IMR-90 (cell line): ENCODE data around the gene ZKSCAN8. TPM values are rescaled to one million over a fixed set of nuclear protein-coding genes. Genes with fewer than 3 reads are reported as not detected.

Source experiments
- ATAC-seq: fragments of 200-7000 bp; cut with Tn5 transposase; 2 replicates; pipeline ENCODE4 v1.9.1; 2020; ENCODE audit warnings: low read depth, mild to moderate bottlenecking, moderate library complexity
- BruUV-seq: library from RNA; stranded (reverse); fragments of 400-500 nt; replicated peaks from 2 replicates; lab custom pipeline; 2021; lab: Mats Ljungman, UMichigan
- CTCF ChIA-PET: fragments of 300-600 bp; formaldehyde crosslinking; extraction: SDS; loops from one replicate; lab custom pipeline; 2021; ENCODE audit warnings: antibody characterized with exemption; lab: Yijun Ruan, JAX
- POLR2A ChIA-PET: fragments of 300-600 bp; sonication (Branson Sonifier 250); formaldehyde crosslinking; loops from one replicate; lab custom pipeline; 2022; ENCODE audit warnings: antibody characterized with exemption; ENCODE audit not compliant: unreplicated experiment; lab: Charles Lee
- DNase-seq: peaks from one replicate; pipeline ENCODE4 v3.0.0; 2013
- H2AFZ ChIP-seq: replicated peaks from 2 replicates; pipeline ENCODE3; 2013; ENCODE audit warnings: low read length, mild to moderate bottlenecking; ENCODE audit not compliant: poor library complexity
- H2AK5ac ChIP-seq: 2 replicates; pipeline ENCODE4 v1.6.1; 2013; ENCODE audit warnings: low read depth, low read length, inconsistent platforms
- H2AK9ac ChIP-seq: replicated peaks from 2 replicates; pipeline ENCODE3; 2013; ENCODE audit warnings: mild to moderate bottlenecking, low read depth, low read length, moderate library complexity; ENCODE audit not compliant: poor library complexity
- H2BK120ac ChIP-seq: 2 replicates; pipeline ENCODE4 v1.6.1; 2013; ENCODE audit warnings: low read depth, low read length, inconsistent platforms
- H2BK15ac ChIP-seq: 3 replicates; pipeline ENCODE4 v1.6.1; 2013; ENCODE audit warnings: low read depth, low read length, inconsistent platforms
- H2BK20ac ChIP-seq: 2 replicates; pipeline ENCODE4 v1.6.1; 2013; ENCODE audit warnings: low read depth, mild to moderate bottlenecking, inconsistent platforms, low read length, moderate library complexity
- H2BK5ac ChIP-seq: 2 replicates; pipeline ENCODE4 v1.6.1; 2013; ENCODE audit warnings: mild to moderate bottlenecking, low read depth, low read length, inconsistent platforms; ENCODE audit not compliant: poor library complexity, severe bottlenecking
- H3K14ac ChIP-seq: replicated peaks from 2 replicates; pipeline ENCODE4 v1.6.1; 2013; ENCODE audit warnings: low read depth, low read length, inconsistent platforms
- H3K18ac ChIP-seq: 2 replicates; pipeline ENCODE4 v1.6.1; 2013; ENCODE audit warnings: low read depth, low read length, control low read depth
- H3K23ac ChIP-seq: 2 replicates; pipeline ENCODE4 v1.6.1; 2013; ENCODE audit warnings: low read depth, low read length, inconsistent platforms
- H3K27ac ChIP-seq: 2 replicates; pipeline ENCODE4 v1.5.1; 2013; ENCODE audit warnings: mild to moderate bottlenecking, control low read depth, low read length; ENCODE audit not compliant: insufficient read depth
- H3K27me3 ChIP-seq: 2 replicates; pipeline ENCODE4 v1.6.1; 2013; ENCODE audit warnings: low read length; ENCODE audit not compliant: control insufficient read depth, insufficient read depth
- H3K36me3 ChIP-seq: 2 replicates; pipeline ENCODE4 v1.6.1; 2013; ENCODE audit warnings: low read length, mixed read lengths; ENCODE audit not compliant: control insufficient read depth, insufficient read depth
- H3K4ac ChIP-seq: 2 replicates; pipeline ENCODE4 v1.6.1; 2013; ENCODE audit warnings: low read depth, low read length, inconsistent platforms
- H3K4me1 ChIP-seq: 2 replicates; pipeline ENCODE4 v1.6.1; 2013; ENCODE audit warnings: low read length, mixed read lengths; ENCODE audit not compliant: control insufficient read depth, insufficient read depth
- H3K4me2 ChIP-seq: 2 replicates; pipeline ENCODE4 v1.6.1; 2013; ENCODE audit warnings: low read depth, mild to moderate bottlenecking, control low read depth, low read length, moderate library complexity
- H3K4me3 ChIP-seq: 2 replicates; pipeline ENCODE4 v1.5.1; 2013; ENCODE audit warnings: low read depth, mild to moderate bottlenecking, control low read depth, low read length, moderate library complexity; ENCODE audit not compliant: insufficient read depth
- H3K56ac ChIP-seq: 2 replicates; pipeline ENCODE4 v1.6.1; 2013; ENCODE audit warnings: low read length, inconsistent platforms; ENCODE audit not compliant: insufficient read depth; ENCODE audit errors: extremely low read depth
- H3K79me1 ChIP-seq, 2 experiments: 2 replicates each; pipeline ENCODE4 v1.6.1; 2013; ENCODE audit warnings: low read length in 2 of 2, inconsistent platforms in 1 of 2, low read depth in 1 of 2
- H3K9ac ChIP-seq: 2 replicates; pipeline ENCODE4 v1.6.1; 2013; ENCODE audit warnings: low read depth, low read length, control low read depth
- H3K9me1 ChIP-seq: 2 replicates; pipeline ENCODE4 v1.6.1; 2013; ENCODE audit warnings: low read length, inconsistent platforms; ENCODE audit not compliant: insufficient read depth
- H3K9me3 ChIP-seq: 2 replicates; pipeline ENCODE4 v1.6.1; 2013; ENCODE audit warnings: low read length; ENCODE audit not compliant: control insufficient read depth, insufficient read depth
- H4K20me1 ChIP-seq: 2 replicates; pipeline ENCODE4 v1.6.1; 2013; ENCODE audit warnings: low read length, inconsistent platforms; ENCODE audit not compliant: insufficient read depth
- H4K5ac ChIP-seq: 2 replicates; pipeline ENCODE4 v1.6.1; 2013; ENCODE audit warnings: mild to moderate bottlenecking, low read depth, low read length, control low read depth
- H4K8ac ChIP-seq, 2 experiments: 2 replicates each; pipeline ENCODE4 v1.6.1; 2013; ENCODE audit warnings: low read depth in 2 of 2, low read length in 2 of 2, control low read depth in 1 of 2, inconsistent platforms in 1 of 2
- H4K91ac ChIP-seq: 2 replicates; pipeline ENCODE4 v1.6.1; 2013; ENCODE audit warnings: low read depth, low read length, inconsistent platforms; ENCODE audit not compliant: insufficient read depth
- CEBPB ChIP-seq: IDR thresholded peaks from 2 replicates; pipeline ENCODE4 v1.6.1; 2012; ENCODE audit warnings: low read depth, low read length, improper control_type of control experiment
- MXI1 ChIP-seq: IDR thresholded peaks from 2 replicates; pipeline ENCODE4 v1.6.1; 2012; ENCODE audit warnings: low read depth, mild to moderate bottlenecking, low read length, moderate library complexity, borderline replicate concordance
- WGBS, 2 experiments: methylation state at CpG; one replicate each; pipeline versions ENCODE4 v1.1.5 to v1.1.7; 2013; ENCODE audit warnings: missing lambda C conversion rate in 2 of 2; ENCODE audit not compliant: insufficient read length in 1 of 2; ENCODE audit errors: extremely low coverage in 2 of 2; 5-methylcytosine and 5-hydroxymethylcytosine counted together
- dilution Hi-C: fragments of 300-500 bp; cut with HindIII; formaldehyde crosslinking; loops from one replicate; pipeline ENCODE4 v1.14.3; 2018; ENCODE audit warnings: low sequenced_read_pairs; ENCODE audit not compliant: unreplicated experiment
- in situ Hi-C: fragments of 300-500 bp; cut with MboI; formaldehyde crosslinking; loops from 3 replicates; pipeline ENCODE4 v1.14.3; 2019; ENCODE audit warnings: low sequenced_read_pairs, inconsistent platforms, mixed read lengths
- intact Hi-C: fragments of 100-400 bp; cut with micrococcal nuclease; formaldehyde crosslinking; loops from 2 replicates; pipeline ENCODE4 v1.10.0; 2022
- polyA plus RNA-seq, 3 experiments: library from polyadenylated mRNA; depleted of rRNA; stranded (reverse); fragments of >200 nt; gene quantifications; 2 replicates each; pipeline ENCODE4 v1.2.3, GENCODE V29; 2012; ENCODE audit warnings: low replicate concordance in 1 of 3
- total RNA-seq: library from RNA; depleted of rRNA; stranded (reverse); fragments of >200 nt; gene quantifications from 2 replicates; pipeline ENCODE4 v1.2.3, GENCODE V29; 2012

Gene ZKSCAN8
- total and polyA plus RNA-seq, 2 of the 4 experiments (the other 2 are of a cell fraction), result 8.3 to 22.8 TPM

DNA sequence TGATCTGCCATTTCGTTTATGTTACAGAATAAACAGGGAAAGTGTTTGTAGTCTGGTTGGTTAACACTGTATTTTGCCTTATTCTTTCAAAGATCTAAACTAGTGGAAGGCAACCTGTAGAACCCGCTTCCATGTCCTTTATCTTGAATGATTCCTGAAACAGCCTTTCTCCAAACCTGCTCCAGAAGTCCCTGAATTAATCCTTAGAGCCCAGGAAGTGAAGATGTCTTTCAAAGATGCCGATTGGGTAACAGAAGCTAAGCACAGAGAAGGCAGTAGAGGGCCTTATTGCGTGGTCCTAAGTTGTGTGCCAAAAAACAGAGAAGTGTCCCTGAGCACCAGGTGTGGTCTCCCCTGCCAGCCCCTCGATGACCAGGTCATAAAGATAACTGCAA, 36.4 kb upstream of the ZKSCAN8 start:
- Histone ChIP-seq H3K23ac (0 out of 2 replicates have a peak overlapping the region, but pooled peaks have one; percentile 61), H3K4me1 (peaks cover 2% of the 10 kb centered on the region), H3K27ac (no peak overlapping the region; the same call in 1 of the 2 replicates), H3K14ac (peak overlapping the region; percentile 79; the same call in 1 of the 2 replicates), H3K4me3 (peak overlapping the region; percentile 60), H2BK15ac (no peak overlapping the region), H2AFZ (peak overlapping the region; percentile 98), H3K79me1 (no peaks in the 10 kb centered on the region), H3K27me3 (no peaks in the 10 kb centered on the region), H2BK120ac (no peak overlapping the region), H3K4ac (peak overlapping the region; percentile 82), H3K36me3 (no peaks in the 10 kb centered on the region), H3K9me3 (no peaks in the 10 kb centered on the region), H4K8ac (peak overlapping the region; percentile 85 to 93), H2AK5ac (no peak overlapping the region), H4K20me1 (no peaks in the 10 kb centered on the region), H2BK5ac (no peak overlapping the region), H2BK20ac (no peak overlapping the region), H4K5ac (peak overlapping the region; percentile 82), H3K4me2 (peak overlapping the region; percentile 91), H4K91ac (peak overlapping the region; percentile 66; the same call in 1 of the 2 replicates), H3K9ac (peak overlapping the region; percentile 76), H3K9me1 (no peaks in the 10 kb centered on the region), H3K18ac (peak overlapping the region; percentile 7; the same call in 1 of the 2 replicates), H3K56ac (peak overlapping the region; percentile 39; the same call in 1 of the 2 replicates), H2AK9ac (no peak overlapping the region)
- ChIA-PET CTCF (interaction anchor here (0.7 to 1.2 kb wide), 4 partner anchors 9 to 318 kb away, joined by 3 to 5 read pairs (median 4); no protein-coding TSS in a partner anchor), POLR2A (no interaction called here)
- TF ChIP-seq MXI1 (no peak), CEBPB (0 out of 2 replicates have a peak, but pooled peaks have one; percentile 5)
- WGBS, 2 experiments, result 43% methylated on average over 1 of the region's 5 CpGs; no CpG with 5 or more reads in 1 of the 2 experiments
- dilution Hi-C loops, result no loop called here
- BruUV-seq, result no TSS peak
- in situ Hi-C loops, result no loop called here
- DNase-seq (no peak), ATAC-seq (peak; percentile 22)
- intact Hi-C loops, result no loop called here
